Ramos (cell line): ENCODE data around the gene PSME1.

Source experiments
- in situ Hi-C: fragments of 300-500 bp; cut with MboI; formaldehyde crosslinking; loops from one replicate; pipeline ENCODE4 v1.14.3; 2022; ENCODE audit warnings: low sequenced_read_pairs; ENCODE audit not compliant: unreplicated experiment

PSME1 gene

GRCh38 chr14:24162093-24162492 is 26.1 kb downstream of the PSME1 start:
- in situ Hi-C loops, result loop anchor here (25.0 kb wide), 1 partner anchor 850 kb away; the partner anchor contains the start of genes BCL2L2, PABPN1 and PPP1R3E

GRCh38 chr14:24164518-24164991 is 28.6 kb downstream of the PSME1 start:
- in situ Hi-C loops, result loop anchor here (25.0 kb wide), 1 partner anchor 852 kb away; the partner anchor contains the start of genes BCL2L2, PABPN1 and PPP1R3E

- in situ Hi-C loops, result loop anchor here (25.0 kb wide), 1 partner anchor 853 kb away; the partner anchor contains the start of genes BCL2L2, PABPN1 and PPP1R3E
Observed at GRCh38 chr14:24165785-24166184, 29.8 kb downstream of the PSME1 start.

GRCh38 chr14:24167469-24168114 is 31.6 kb downstream of the PSME1 start:
- in situ Hi-C loops, result loop anchor here (25.0 kb wide), 1 partner anchor 855 kb away; the partner anchor contains the start of genes BCL2L2, PABPN1 and PPP1R3E

- in situ Hi-C loops, result loop anchor here (25.0 kb wide), 1 partner anchor 859 kb away; the partner anchor contains the start of genes BCL2L2, PABPN1 and PPP1R3E
Observed at GRCh38 chr14:24171422-24172260, 35.6 kb downstream of the PSME1 start, which contains the start of gene REC8. REC8 (plus strand) TSS chr14:24172080; CDS start chr14:24172553, 473 bp downstream.

- in situ Hi-C loops, result loop anchor here (25.0 kb wide), 1 partner anchor 860 kb away; the partner anchor contains the start of genes BCL2L2, PABPN1 and PPP1R3E
Observed at GRCh38 chr14:24172261-24172860, 36.4 kb downstream of the PSME1 start.

GRCh38 chr14:24172871-24173281 is 36.9 kb downstream of the PSME1 start:
- in situ Hi-C loops, result loop anchor here (25.0 kb wide), 1 partner anchor 861 kb away; the partner anchor contains the start of genes BCL2L2, PABPN1 and PPP1R3E

GRCh38 chr14:24176599-24176998 is 40.6 kb downstream of the PSME1 start:
- in situ Hi-C loops, result no loop called here

GRCh38 chr14:24177041-24177825 is 41.2 kb downstream of the PSME1 start:
- in situ Hi-C loops, result no loop called here

GRCh38 chr14:24177891-24178290 is 41.9 kb downstream of the PSME1 start:
- in situ Hi-C loops, result no loop called here

GRCh38 chr14:24178399-24179178 is 42.6 kb downstream of the PSME1 start:
- in situ Hi-C loops, result no loop called here

GRCh38 chr14:24179294-24179960 is 43.4 kb downstream of the PSME1 start:
- in situ Hi-C loops, result no loop called here

- in situ Hi-C loops, result no loop called here
Observed at GRCh38 chr14:24179961-24180796, 44.2 kb downstream of the PSME1 start.

- in situ Hi-C loops, result no loop called here
Observed at GRCh38 chr14:24181371-24182077, 45.5 kb downstream of the PSME1 start.

- in situ Hi-C loops, result no loop called here
Observed at GRCh38 chr14:24182110-24182882, 46.3 kb downstream of the PSME1 start.

GRCh38 chr14:24183014-24183481 is 47.1 kb downstream of the PSME1 start:
- in situ Hi-C loops, result no loop called here
